ENCODE data around the gene MRPS18A. TPM values are rescaled to one million over a fixed set of nuclear protein-coding genes. Genes with fewer than 3 reads are reported as not detected.

The MRPS18A gene
- total and polyA plus RNA-seq, 2 donors (not counting 3 experiments of a cell fraction or from before 2014, with no cell fraction given), result 39.8 to 83.8 TPM

- dilution Hi-C loops (cut with MboI; ENCODE audit: extremely low pct_ligation_motif_present, low sequenced_read_pairs), result no loop called here
These were observed 19.2 kb upstream of the MRPS18A start for GRCh38 chr6:43706788-43707187.

More at GRCh38 chr6:43706788-43707187, 19.2 kb upstream of the MRPS18A start:
- H3K27ac ChIP-seq (ENCODE audit: insufficient read depth, low read depth, low read length), result peak overlapping the region; percentile 72
- intact Hi-C loops (cut with micrococcal nuclease), result loop anchor here (5.0 kb wide), 1 partner anchor 66 kb away; the partner anchor contains the start of gene VEGFA
- no peaks in the 10 kb centered on the region for H3K9me1 ChIP-seq (replicated peaks; ENCODE audit: control insufficient read depth, extremely low read depth, insufficient read depth, low read length)
- peaks cover 55% of the 10 kb centered on the region for H3K4me1 ChIP-seq (ENCODE audit: control insufficient read depth, extremely low read depth, insufficient read depth, low read length)
- no peaks in the 10 kb centered on the region for H3K79me2 ChIP-seq (ENCODE audit: control insufficient read depth, insufficient read depth, low read length)
- CTCF ChIA-PET, result interaction anchor here (0.9 to 1.7 kb wide), 4 partner anchors 12 to 39 kb away, joined by 3 to 8 read pairs (median 3); no protein-coding TSS in a partner anchor
- peak; percentile 88 for TF ChIP-seq POLR2AphosphoS5 (IDR thresholded peaks at IDR 0.05; ENCODE audit: insufficient read depth, low read depth, low read length)
- no peak for TF ChIP-seq POLR2A (IDR thresholded peaks at IDR 0.05; ENCODE audit: low read depth, low read length)
- TF ChIP-seq CTCF (IDR thresholded peaks at IDR 0.05; ENCODE audit: extremely low read depth in 1 of 2, insufficient read depth in 1 of 2, low read depth in 1 of 2, low read length in 2 of 2), result no peak
- peak; percentile 87 for TF ChIP-seq JUN (IDR thresholded peaks at IDR 0.05; ENCODE audit: borderline replicate concordance, insufficient read depth, insufficient read length, low read depth)
- no peak for TF ChIP-seq MAX (IDR thresholded peaks at IDR 0.05; ENCODE audit: insufficient read depth, insufficient read length)
- peak; percentile 95 for TF ChIP-seq FOS (IDR thresholded peaks at IDR 0.05; ENCODE audit: borderline replicate concordance, insufficient read depth, low read length)
- TF ChIP-seq GATA2 (IDR thresholded peaks at IDR 0.05; ENCODE audit: insufficient read depth, insufficient read length, low read depth, low read length), result peak; percentile 87
- H3K9ac ChIP-seq (replicated peaks; ENCODE audit: extremely low read depth, insufficient read depth, low read length), result peak overlapping the region; percentile 25
- H4K20me1 ChIP-seq (replicated peaks; ENCODE audit: control insufficient read depth, extremely low read depth, insufficient read depth, low read length), result no peaks in the 10 kb centered on the region
- no peak overlapping the region for H3K4me3 ChIP-seq (replicated peaks in 1 of 3; ENCODE audit: insufficient read depth in 1 of 3, low read depth in 1 of 3, low read length in 3 of 3)
- DNase-seq (ENCODE audit: low read depth, low spot score), result peak; percentile 99
- H3K4me2 ChIP-seq (ENCODE audit: insufficient read depth, low read length), result peak overlapping the region; percentile 64
- H3K9me3 ChIP-seq (replicated peaks; ENCODE audit: control insufficient read depth, insufficient read depth, low read length), result no peaks in the 10 kb centered on the region
- BruUV-seq (replicated peaks), result no TSS peak
- peak; percentile 99 for FAIRE-seq
- H3K27me3 ChIP-seq (ENCODE audit: control insufficient read depth in 2 of 2, insufficient read depth in 2 of 2, low read length in 2 of 2), result no peaks in the 10 kb centered on the region
- H2AFZ ChIP-seq (ENCODE audit: low read depth, low read length), result no peak overlapping the region
- no peaks in the 10 kb centered on the region for H3K36me3 ChIP-seq (ENCODE audit: control insufficient read depth in 2 of 2, extremely low read depth in 1 of 2, insufficient read depth in 2 of 2, low read length in 2 of 2)
- POLR2A ChIA-PET, result no interaction called here
